ENCODE data around the gene CAP2. TPM values are rescaled to one million over a fixed set of nuclear protein-coding genes. Genes with fewer than 3 reads are reported as not detected.

Gene CAP2
- total and polyA plus RNA-seq, 9 of the 15 experiments (the other 6 are each of a cell fraction or from before 2014, with no cell fraction given), result not detected

DNA sequence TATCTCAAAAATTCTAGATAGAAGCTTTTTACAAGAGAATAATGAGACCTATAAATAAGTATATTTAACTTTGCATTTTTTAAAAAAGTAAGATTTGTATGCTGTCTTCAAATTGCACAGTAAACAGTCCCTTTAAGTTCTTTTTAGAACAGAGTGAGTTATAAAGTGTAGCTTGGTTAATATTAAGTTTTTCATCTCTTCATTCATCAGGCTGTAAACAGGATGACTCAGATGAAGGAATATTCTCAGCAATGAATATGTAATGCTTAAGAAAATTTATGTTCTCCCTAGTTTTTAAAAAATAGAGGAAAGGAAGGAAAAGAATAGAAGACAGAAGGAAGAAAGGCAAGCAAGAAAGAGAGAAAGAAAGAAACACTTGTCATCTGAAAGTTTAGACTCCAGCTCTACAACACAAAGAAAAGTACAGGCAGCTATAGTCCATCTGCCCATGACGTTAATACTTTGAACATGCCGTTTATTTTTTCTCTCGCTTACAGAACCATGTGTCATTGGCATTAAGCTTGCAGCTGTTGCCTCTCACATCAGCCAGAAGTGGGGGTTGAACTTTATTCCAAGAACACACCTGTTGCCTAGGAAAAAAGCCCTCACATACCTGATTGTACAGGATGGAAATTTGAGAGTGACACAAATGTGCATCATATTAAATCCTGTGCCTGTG, 36.1 kb downstream of the CAP2 start:
- ATAC-seq, result no peak
- H2AFZ ChIP-seq (ENCODE audit: low read depth, low read length), result no peak overlapping the region
- no peaks in the 10 kb centered on the region for H3K9me3 ChIP-seq (replicated peaks; ENCODE audit: control insufficient read depth, insufficient read depth, low read depth, low read length)
- WGBS (ENCODE audit: insufficient coverage, low coverage, missing lambda C conversion rate), result 0% methylated on average over 3 of the region's 3 CpGs
- POLR2A ChIA-PET, result interaction anchor here (0.7 kb wide), 1 partner anchor 9 kb away, joined by 5 read pairs; no protein-coding TSS in a partner anchor
- CTCF ChIA-PET (ENCODE audit: low intra/inter-chr PET ratio), result no interaction called here
- no peaks in the 10 kb centered on the region for H3K79me2 ChIP-seq (ENCODE audit: control insufficient read depth, insufficient read depth, low read length)
- H4K20me1 ChIP-seq (replicated peaks; ENCODE audit: control insufficient read depth, insufficient read depth, low read length), result no peaks in the 10 kb centered on the region
- no peak overlapping the region for H3K27ac ChIP-seq (ENCODE audit: extremely low read depth, low read depth, low read length)
- BruUV-seq (replicated peaks), result no TSS peak
- peaks cover 6 to 9% of the 10 kb centered on the region in 2 experiments for H3K27me3 ChIP-seq (ENCODE audit: control insufficient read depth in 2 of 2, insufficient read depth in 2 of 2, low read length in 2 of 2)
- DNase-seq (ENCODE audit: extremely low read depth in 1 of 4, low spot score in 3 of 4), result no peak
- no peak for TF ChIP-seq RAD51 (IDR thresholded peaks at IDR 0.05; ENCODE audit: borderline replicate concordance, low read depth)
- TF ChIP-seq, protein P1, sequence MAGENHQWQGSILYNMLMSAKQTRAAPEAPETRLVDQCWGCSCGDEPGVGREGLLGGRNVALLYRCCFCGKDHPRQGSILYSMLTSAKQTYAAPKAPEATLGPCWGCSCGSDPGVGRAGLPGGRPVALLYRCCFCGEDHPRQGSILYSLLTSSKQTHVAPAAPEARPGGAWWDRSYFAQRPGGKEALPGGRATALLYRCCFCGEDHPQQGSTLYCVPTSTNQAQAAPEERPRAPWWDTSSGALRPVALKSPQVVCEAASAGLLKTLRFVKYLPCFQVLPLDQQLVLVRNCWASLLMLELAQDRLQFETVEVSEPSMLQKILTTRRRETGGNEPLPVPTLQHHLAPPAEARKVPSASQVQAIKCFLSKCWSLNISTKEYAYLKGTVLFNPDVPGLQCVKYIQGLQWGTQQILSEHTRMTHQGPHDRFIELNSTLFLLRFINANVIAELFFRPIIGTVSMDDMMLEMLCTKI (IDR thresholded peaks at IDR 0.05; ENCODE audit: partially characterized antibody), result no peak
- no peak overlapping the region for H3K4me3 ChIP-seq
- FAIRE-seq, result no peak
- no peak overlapping the region for H3K9ac ChIP-seq (ENCODE audit: insufficient read depth in 1 of 2, low read depth in 2 of 2, low read length in 2 of 2)
- H3K4me2 ChIP-seq (ENCODE audit: insufficient read depth, low read length), result no peak overlapping the region
- no peaks in the 10 kb centered on the region for H3K4me1 ChIP-seq (replicated peaks in 1 of 2; ENCODE audit: control insufficient read depth in 2 of 2, insufficient read depth in 2 of 2, low read length in 2 of 2)
- in situ Hi-C loops (cut with MboI), result no loop called here
- H3K36me3 ChIP-seq (ENCODE audit: control insufficient read depth, insufficient read depth, low read length), result no peaks in the 10 kb centered on the region
- H3K9me1 ChIP-seq (ENCODE audit: control insufficient read depth, insufficient read depth, low read length), result no peaks in the 10 kb centered on the region
- intact Hi-C loops (cut with micrococcal nuclease), result no loop called here

DNA sequence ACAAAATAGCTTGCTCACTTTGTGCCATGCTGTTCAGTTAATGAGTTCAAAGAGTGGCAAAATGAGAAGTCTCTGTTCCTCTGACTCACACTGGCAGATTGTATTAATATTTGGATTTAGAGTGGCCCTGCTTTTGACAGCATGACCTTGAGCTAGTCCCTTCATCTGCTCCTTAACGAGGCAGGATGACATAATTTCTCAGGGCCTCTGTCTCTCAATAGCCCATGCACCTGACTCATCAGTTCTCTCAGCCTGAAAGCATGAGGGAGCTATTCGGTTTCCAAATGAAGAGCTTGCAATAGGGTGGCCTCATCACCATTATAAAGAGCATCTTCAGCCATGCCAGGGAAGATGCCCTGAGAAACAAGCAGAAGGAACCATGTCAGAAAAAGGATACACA, 38.2 kb downstream of the CAP2 start:
- BruUV-seq (replicated peaks), result no TSS peak
- H3K4me2 ChIP-seq (ENCODE audit: insufficient read depth, low read length), result no peak overlapping the region
- 0% methylated on average over 2 of the region's 2 CpGs for WGBS (ENCODE audit: insufficient coverage, low coverage, missing lambda C conversion rate)
- TF ChIP-seq, protein P2, sequence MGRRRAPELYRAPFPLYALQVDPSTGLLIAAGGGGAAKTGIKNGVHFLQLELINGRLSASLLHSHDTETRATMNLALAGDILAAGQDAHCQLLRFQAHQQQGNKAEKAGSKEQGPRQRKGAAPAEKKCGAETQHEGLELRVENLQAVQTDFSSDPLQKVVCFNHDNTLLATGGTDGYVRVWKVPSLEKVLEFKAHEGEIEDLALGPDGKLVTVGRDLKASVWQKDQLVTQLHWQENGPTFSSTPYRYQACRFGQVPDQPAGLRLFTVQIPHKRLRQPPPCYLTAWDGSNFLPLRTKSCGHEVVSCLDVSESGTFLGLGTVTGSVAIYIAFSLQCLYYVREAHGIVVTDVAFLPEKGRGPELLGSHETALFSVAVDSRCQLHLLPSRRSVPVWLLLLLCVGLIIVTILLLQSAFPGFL (CRISPR knock-in tag; IDR thresholded peaks at IDR 0.05), result no peak
- TF ChIP-seq, protein P3, sequence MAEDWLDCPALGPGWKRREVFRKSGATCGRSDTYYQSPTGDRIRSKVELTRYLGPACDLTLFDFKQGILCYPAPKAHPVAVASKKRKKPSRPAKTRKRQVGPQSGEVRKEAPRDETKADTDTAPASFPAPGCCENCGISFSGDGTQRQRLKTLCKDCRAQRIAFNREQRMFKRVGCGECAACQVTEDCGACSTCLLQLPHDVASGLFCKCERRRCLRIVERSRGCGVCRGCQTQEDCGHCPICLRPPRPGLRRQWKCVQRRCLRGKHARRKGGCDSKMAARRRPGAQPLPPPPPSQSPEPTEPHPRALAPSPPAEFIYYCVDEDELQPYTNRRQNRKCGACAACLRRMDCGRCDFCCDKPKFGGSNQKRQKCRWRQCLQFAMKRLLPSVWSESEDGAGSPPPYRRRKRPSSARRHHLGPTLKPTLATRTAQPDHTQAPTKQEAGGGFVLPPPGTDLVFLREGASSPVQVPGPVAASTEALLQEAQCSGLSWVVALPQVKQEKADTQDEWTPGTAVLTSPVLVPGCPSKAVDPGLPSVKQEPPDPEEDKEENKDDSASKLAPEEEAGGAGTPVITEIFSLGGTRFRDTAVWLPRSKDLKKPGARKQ (CRISPR knock-in tag; IDR thresholded peaks at IDR 0.05), result no peak

More for the DNA sequence above, 38.2 kb downstream of the CAP2 start:
- Histone ChIP-seq H3K9me3 (replicated peaks; ENCODE audit: control insufficient read depth, insufficient read depth, low read depth, low read length) (no peaks in the 10 kb centered on the region), H3K4me3 (no peak overlapping the region), H3K9me1 (ENCODE audit: control insufficient read depth, insufficient read depth, low read length) (no peaks in the 10 kb centered on the region), H3K27ac (ENCODE audit: extremely low read depth, low read depth, low read length) (no peak overlapping the region), H4K20me1 (replicated peaks; ENCODE audit: control insufficient read depth, insufficient read depth, low read length) (no peaks in the 10 kb centered on the region), H3K9ac (ENCODE audit: insufficient read depth in 1 of 2, low read depth in 2 of 2, low read length in 2 of 2) (no peak overlapping the region), H3K79me2 (ENCODE audit: control insufficient read depth, insufficient read depth, low read length) (no peaks in the 10 kb centered on the region), H3K36me3 (ENCODE audit: control insufficient read depth, insufficient read depth, low read length) (no peaks in the 10 kb centered on the region), H2AFZ (ENCODE audit: low read depth, low read length) (no peak overlapping the region), H3K27me3 (ENCODE audit: control insufficient read depth in 2 of 2, insufficient read depth in 2 of 2, low read length in 2 of 2) (peaks cover 0 to 4% of the 10 kb centered on the region in 2 experiments; a peak in 4 of 5 replicates), H3K4me1 (replicated peaks in 1 of 2; ENCODE audit: control insufficient read depth in 2 of 2, insufficient read depth in 2 of 2, low read length in 2 of 2) (no peaks in the 10 kb centered on the region)
- ATAC-seq (no peak), FAIRE-seq (no peak), DNase-seq (ENCODE audit: extremely low read depth in 1 of 4, low spot score in 3 of 4) (no peak)
- POLR2A ChIA-PET, result no interaction called here
- CTCF ChIA-PET (ENCODE audit: low intra/inter-chr PET ratio), result no interaction called here
- intact Hi-C loops (cut with micrococcal nuclease), result no loop called here
- in situ Hi-C loops (cut with MboI), result no loop called here
